Right lobe of liver (tissue), 4 donors: ENCODE measurements around the gene GPR158.

Experiments
- POLR2A ChIP-seq: fragments of 450-650 bp; IDR thresholded peaks from one replicate; pipeline ENCODE4 v1.6.1; 2017; ENCODE audit warnings: antibody characterized with exemption, mild to moderate bottlenecking
- TF ChIP-seq, protein P1 (sequence below), 4 donors: fragments of 200-600 bp in 3 of 4; fragments of 450-650 bp in 1 of 4; IDR thresholded peaks; one replicate each; pipeline versions ENCODE4 v1.5.1 to v1.8.0; 2016 to 2022; ENCODE audit warnings: antibody characterized with exemption in 4 of 4, mild to moderate bottlenecking in 2 of 4
- donor health status: DM: no; HTN: no; CAD: no.
- donor health status: DM: no; HTN: no; CAD: no.
- donor health status: DM: no; HTN: yes; CAD: no.

DNA sequence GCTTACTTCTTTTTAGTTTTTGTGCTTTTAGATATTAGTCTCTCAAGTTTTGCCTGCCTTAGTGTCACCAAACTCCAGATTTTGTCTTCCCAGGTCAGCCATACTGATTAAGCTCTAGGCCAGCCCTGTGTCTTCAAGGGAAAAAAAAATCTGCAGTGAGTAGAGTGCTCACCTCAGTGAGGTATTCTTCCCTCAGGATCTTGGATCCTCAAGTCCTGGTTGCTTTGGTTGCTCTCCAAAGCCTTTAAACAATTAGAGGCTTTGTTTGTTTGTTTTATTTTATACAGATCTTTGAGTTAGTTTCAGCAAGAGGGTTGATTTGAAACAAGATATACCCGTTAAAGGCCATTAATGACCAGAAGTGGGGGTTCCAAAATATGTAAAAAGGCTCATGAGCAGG lies 165.2 kb downstream of the GPR158 start:
- TF ChIP-seq, protein P1, sequence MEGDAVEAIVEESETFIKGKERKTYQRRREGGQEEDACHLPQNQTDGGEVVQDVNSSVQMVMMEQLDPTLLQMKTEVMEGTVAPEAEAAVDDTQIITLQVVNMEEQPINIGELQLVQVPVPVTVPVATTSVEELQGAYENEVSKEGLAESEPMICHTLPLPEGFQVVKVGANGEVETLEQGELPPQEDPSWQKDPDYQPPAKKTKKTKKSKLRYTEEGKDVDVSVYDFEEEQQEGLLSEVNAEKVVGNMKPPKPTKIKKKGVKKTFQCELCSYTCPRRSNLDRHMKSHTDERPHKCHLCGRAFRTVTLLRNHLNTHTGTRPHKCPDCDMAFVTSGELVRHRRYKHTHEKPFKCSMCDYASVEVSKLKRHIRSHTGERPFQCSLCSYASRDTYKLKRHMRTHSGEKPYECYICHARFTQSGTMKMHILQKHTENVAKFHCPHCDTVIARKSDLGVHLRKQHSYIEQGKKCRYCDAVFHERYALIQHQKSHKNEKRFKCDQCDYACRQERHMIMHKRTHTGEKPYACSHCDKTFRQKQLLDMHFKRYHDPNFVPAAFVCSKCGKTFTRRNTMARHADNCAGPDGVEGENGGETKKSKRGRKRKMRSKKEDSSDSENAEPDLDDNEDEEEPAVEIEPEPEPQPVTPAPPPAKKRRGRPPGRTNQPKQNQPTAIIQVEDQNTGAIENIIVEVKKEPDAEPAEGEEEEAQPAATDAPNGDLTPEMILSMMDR (IDR thresholded peaks at IDR 0.05) = no peak
- TF ChIP-seq POLR2A = no peak
